Mesenchymal stem cell (in vitro differentiated cells and primary cell): ENCODE measurements around the gene ALDH16A1.
A peak's percentile ranks its signal among the peaks of the same experiment; 100 is the strongest.

Experiments
- DNase-seq: peaks from one replicate; pipeline ENCODE4 v3.0.0-alpha.2; 2013
- H2AFZ ChIP-seq: one replicate; pipeline ENCODE4 v1.6.1; 2013; ENCODE audit warnings: low read depth, mild to moderate bottlenecking, control low read depth, inconsistent platforms, low read length, moderate library complexity
- H2AK5ac ChIP-seq: 2 replicates; pipeline ENCODE4 v1.6.1; 2013; ENCODE audit warnings: low read length, moderate library complexity, mild to moderate bottlenecking, inconsistent platforms; ENCODE audit not compliant: severe bottlenecking
- H2BK120ac ChIP-seq: one replicate; pipeline ENCODE4 v1.6.1; 2013; ENCODE audit warnings: low read depth, mild to moderate bottlenecking, inconsistent platforms, low read length, moderate library complexity
- H2BK12ac ChIP-seq, 2 experiments: one replicate each; pipeline ENCODE4 v1.6.1; 2013; ENCODE audit warnings: inconsistent platforms in 2 of 2, low read length in 2 of 2, mild to moderate bottlenecking in 2 of 2, moderate library complexity in 2 of 2, control low read depth in 1 of 2
- H2BK15ac ChIP-seq: one replicate; pipeline ENCODE4 v1.6.1; 2013; ENCODE audit warnings: mild to moderate bottlenecking, low read depth, inconsistent platforms; ENCODE audit not compliant: poor library complexity, severe bottlenecking
- H2BK5ac ChIP-seq: 2 replicates; pipeline ENCODE4 v1.6.1; 2013; ENCODE audit warnings: low read depth, mild to moderate bottlenecking, low read length, control low read depth, inconsistent platforms; ENCODE audit not compliant: poor library complexity, severe bottlenecking
- H3K14ac ChIP-seq, 2 experiments: one replicate each; pipeline ENCODE4 v1.6.1; 2013; ENCODE audit warnings: inconsistent platforms in 2 of 2, low read length in 2 of 2, control low read depth in 1 of 2, mild to moderate bottlenecking in 1 of 2, moderate library complexity in 1 of 2
- H3K18ac ChIP-seq, 2 experiments: one replicate each; pipeline ENCODE4 v1.6.1; 2013; ENCODE audit warnings: inconsistent platforms in 2 of 2, low read length in 2 of 2, control low read depth in 1 of 2, low read depth in 1 of 2, mild to moderate bottlenecking in 1 of 2
- H3K23ac ChIP-seq, 2 experiments: one replicate each; pipeline ENCODE4 v1.6.1; 2013; ENCODE audit warnings: inconsistent platforms in 2 of 2, low read length in 2 of 2, mild to moderate bottlenecking in 2 of 2, moderate library complexity in 2 of 2, control low read depth in 1 of 2
- H3K27ac ChIP-seq: 2 replicates; pipeline ENCODE4 v1.5.1; 2013; ENCODE audit warnings: mild to moderate bottlenecking, moderate library complexity, low read length, control low read depth, inconsistent platforms; ENCODE audit not compliant: poor library complexity, severe bottlenecking
- H3K27me3 ChIP-seq, 2 experiments: 2 replicates each; pipeline versions ENCODE4 v1.6.1 to v1.7.0; 2013; ENCODE audit warnings: low read length in 2 of 2, mild to moderate bottlenecking in 2 of 2, moderate library complexity in 2 of 2, control low read depth in 1 of 2, inconsistent platforms in 1 of 2; ENCODE audit not compliant: control insufficient read depth in 1 of 2, insufficient read depth in 1 of 2
- H3K36me3 ChIP-seq, 2 experiments: 2 replicates each; pipeline versions ENCODE4 v1.6.1 to v1.7.0; 2013; ENCODE audit warnings: low read length in 2 of 2, control low read depth in 1 of 2, inconsistent platforms in 1 of 2, low read depth in 1 of 2, mild to moderate bottlenecking in 1 of 2; ENCODE audit not compliant: insufficient read depth in 2 of 2, control insufficient read depth in 1 of 2
- H3K4ac ChIP-seq, 2 experiments: one replicate each; pipeline ENCODE4 v1.6.1; 2013; ENCODE audit warnings: inconsistent platforms in 2 of 2, low read length in 2 of 2, mild to moderate bottlenecking in 2 of 2, moderate library complexity in 2 of 2, control low read depth in 1 of 2, low read depth in 1 of 2
- H3K4me1 ChIP-seq: 2 replicates; pipeline ENCODE4 v1.6.1; 2013; ENCODE audit warnings: low read depth, low read length, control low read depth; ENCODE audit not compliant: control insufficient read depth, insufficient read depth
- H3K4me2 ChIP-seq: 2 replicates; pipeline ENCODE4 v1.6.1; 2013; ENCODE audit warnings: low read length, mild to moderate bottlenecking, inconsistent platforms; ENCODE audit not compliant: poor library complexity, severe bottlenecking
- H3K4me3 ChIP-seq, 2 experiments: 2 replicates each; pipeline versions ENCODE4 v1.5.1 to v1.7.0; 2013; ENCODE audit warnings: low read length in 2 of 2, mild to moderate bottlenecking in 2 of 2, control low read depth in 1 of 2, low read depth in 1 of 2; ENCODE audit not compliant: insufficient read depth in 1 of 2
- H3K79me1 ChIP-seq: replicated peaks from 2 replicates; pipeline ENCODE4 v1.6.1; 2013; ENCODE audit warnings: mild to moderate bottlenecking, control low read depth, low read length, inconsistent platforms; ENCODE audit not compliant: poor library complexity, severe bottlenecking
- H3K9ac ChIP-seq: 2 replicates; pipeline ENCODE4 v1.7.0; 2013; ENCODE audit warnings: mild to moderate bottlenecking, low read length, moderate library complexity
- H3K9me3 ChIP-seq: 2 replicates; pipeline ENCODE4 v1.7.0; 2013; ENCODE audit warnings: mild to moderate bottlenecking, low read length; ENCODE audit not compliant: control insufficient read depth
- H4K8ac ChIP-seq: one replicate; pipeline ENCODE4 v1.6.1; 2013; ENCODE audit warnings: inconsistent platforms, mild to moderate bottlenecking, low read length, moderate library complexity
- H4K91ac ChIP-seq: one replicate; pipeline ENCODE4 v1.6.1; 2013; ENCODE audit warnings: mild to moderate bottlenecking, low read length, inconsistent platforms
- WGBS: methylation state at CpG from one replicate; pipeline ENCODE4 v1.1.7; 2013; ENCODE audit warnings: mixed read lengths; 5-methylcytosine and 5-hydroxymethylcytosine counted together

ALDH16A1 gene

GRCh38 chr19:49414256-49414655, 38.8 kb upstream of the ALDH16A1 start:
- Histone ChIP-seq H3K36me3 (no peaks in the 10 kb centered on the region), H2BK5ac (no peak overlapping the region), H3K23ac (no peak overlapping the region), H2AK5ac (no peak overlapping the region), H3K4me3 (no peak overlapping the region), H3K4me2 (no peak overlapping the region), H3K9me3 (no peaks in the 10 kb centered on the region), H3K4me1 (peaks cover 11% of the 10 kb centered on the region), H3K27ac (no peak overlapping the region), H3K14ac (no peak overlapping the region), H2BK12ac (no peak overlapping the region), H2BK15ac (no peak overlapping the region), H2AFZ (no peak overlapping the region), H2BK120ac (no peak overlapping the region), H3K18ac (no peak overlapping the region), H4K8ac (no peak overlapping the region), H3K4ac (no peak overlapping the region), H3K79me1 (no peaks in the 10 kb centered on the region), H3K9ac (no peak overlapping the region), H3K27me3 (peaks cover 10 to 68% of the 10 kb centered on the region in 2 experiments), H4K91ac (no peak overlapping the region)
- WGBS = 89% methylated on average over 3 of the region's 3 CpGs
- DNase-seq = no peak

GRCh38 chr19:49415102-49415809, 37.8 kb upstream of the ALDH16A1 start:
- H4K8ac ChIP-seq = no peak overlapping the region
- no peak overlapping the region for H2AFZ ChIP-seq
- no peaks in the 10 kb centered on the region for H3K9me3 ChIP-seq
- H2BK120ac ChIP-seq = no peak overlapping the region
- no peak overlapping the region for H3K4me2 ChIP-seq
- no peak overlapping the region for H3K9ac ChIP-seq
- no peaks in the 10 kb centered on the region for H3K79me1 ChIP-seq
- H2AK5ac ChIP-seq = no peak overlapping the region
- H3K23ac ChIP-seq = peak overlapping the region in 1 of 2 experiments; percentile 46
- H3K36me3 ChIP-seq = no peaks in the 10 kb centered on the region
- no peak overlapping the region for H3K4ac ChIP-seq
- no peak overlapping the region for H4K91ac ChIP-seq
- H2BK12ac ChIP-seq = no peak overlapping the region
- no peak overlapping the region for H2BK5ac ChIP-seq
- H3K4me1 ChIP-seq = peaks cover 5% of the 10 kb centered on the region
- no peak for DNase-seq
- no peak overlapping the region for H3K27ac ChIP-seq
- 73% methylated on average over 14 of the region's 15 CpGs for WGBS
- no peak overlapping the region for H3K18ac ChIP-seq
- no peak overlapping the region for H2BK15ac ChIP-seq
- H3K27me3 ChIP-seq = peaks cover 17 to 71% of the 10 kb centered on the region in 2 experiments
- no peak overlapping the region for H3K4me3 ChIP-seq
- peak overlapping the region in 1 of 2 experiments; percentile 68 for H3K14ac ChIP-seq

- H2BK15ac ChIP-seq = no peak overlapping the region
- H3K4me2 ChIP-seq = no peak overlapping the region
- peaks cover 5% of the 10 kb centered on the region for H3K4me1 ChIP-seq
- no peak overlapping the region for H2AFZ ChIP-seq
- no peak overlapping the region for H2AK5ac ChIP-seq
- no peak overlapping the region for H3K27ac ChIP-seq
- DNase-seq = no peak
- no peak overlapping the region for H4K91ac ChIP-seq
- H3K14ac ChIP-seq = no peak overlapping the region
- H3K9ac ChIP-seq = no peak overlapping the region
- no peak overlapping the region for H3K4ac ChIP-seq
- no peak overlapping the region for H3K18ac ChIP-seq
- H3K36me3 ChIP-seq = no peaks in the 10 kb centered on the region
- H2BK120ac ChIP-seq = no peak overlapping the region
- no peaks in the 10 kb centered on the region for H3K79me1 ChIP-seq
- no peak overlapping the region for H2BK12ac ChIP-seq
- H3K23ac ChIP-seq = no peak overlapping the region
- no peak overlapping the region for H4K8ac ChIP-seq
- H2BK5ac ChIP-seq = no peak overlapping the region
- 90% methylated on average over 2 of the region's 2 CpGs for WGBS
- no peaks in the 10 kb centered on the region for H3K9me3 ChIP-seq
- H3K27me3 ChIP-seq = peaks cover 22 to 76% of the 10 kb centered on the region in 2 experiments
- H3K4me3 ChIP-seq = no peak overlapping the region
Measured at GRCh38 chr19:49415810-49416200, 37.2 kb upstream of the ALDH16A1 start.

- Histone ChIP-seq H2BK15ac (no peak overlapping the region), H3K27me3 (peaks cover 35 to 80% of the 10 kb centered on the region in 2 experiments), H2AK5ac (no peak overlapping the region), H3K18ac (no peak overlapping the region), H3K27ac (no peak overlapping the region), H2BK12ac (no peak overlapping the region), H3K4me2 (no peak overlapping the region), H2AFZ (no peak overlapping the region), H3K9ac (no peak overlapping the region), H2BK5ac (no peak overlapping the region), H3K14ac (no peak overlapping the region), H3K9me3 (no peaks in the 10 kb centered on the region), H4K8ac (no peak overlapping the region), H3K36me3 (no peaks in the 10 kb centered on the region), H4K91ac (no peak overlapping the region), H3K4me3 (no peak overlapping the region), H3K4me1 (peaks cover 9% of the 10 kb centered on the region), H3K79me1 (no peaks in the 10 kb centered on the region), H3K23ac (no peak overlapping the region), H3K4ac (no peak overlapping the region), H2BK120ac (no peak overlapping the region)
- no peak for DNase-seq
- WGBS = 48% methylated on average over 6 of the region's 7 CpGs
Measured at GRCh38 chr19:49417088-49417487, 35.9 kb upstream of the ALDH16A1 start.
